Measurements from ENCODE around the gene PLD4.

GRCh38 chr14:104933746-104934733, 9.4 kb downstream of the PLD4 start:
- no peak for TF ChIP-seq CTCF (IDR thresholded peaks at IDR 0.05; ENCODE audit: low read depth, low read length, poor library complexity, severe bottlenecking)
- TF ChIP-seq EZH2phosphoT487 (IDR thresholded peaks at IDR 0.05; ENCODE audit: borderline replicate concordance, low read length) = no peak
